ENCODE measurements around the gene GDE1. TPM values are rescaled to one million over a fixed set of nuclear protein-coding genes. Genes with fewer than 3 reads are reported as not detected.

Gene GDE1
- total and polyA plus RNA-seq, 9 of the 15 experiments (the other 6 are each of a cell fraction or from before 2014, with no cell fraction given) = 18.8 to 40.5 (median 22.3) TPM

DNA sequence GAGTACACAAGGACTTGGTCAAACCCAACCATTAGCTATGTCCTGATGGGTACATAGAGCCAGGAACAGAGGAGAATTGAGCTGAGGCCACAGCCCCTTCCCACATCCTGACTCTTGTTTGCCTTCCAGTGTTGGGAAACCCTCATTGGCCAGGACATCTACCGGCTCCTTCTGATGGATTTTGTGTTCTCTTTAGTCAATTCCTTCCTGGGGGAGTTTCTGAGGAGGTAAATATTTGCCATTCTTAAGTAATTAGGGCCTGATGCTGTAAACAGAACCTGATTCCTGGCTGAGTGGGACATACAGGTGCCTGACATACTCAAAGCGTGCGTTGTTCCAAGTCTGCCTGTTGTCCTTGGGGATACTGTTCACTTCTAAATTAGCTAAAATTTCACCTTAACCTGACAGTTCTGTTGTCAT, 42.6 kb downstream of the GDE1 start (continued):
- TF ChIP-seq FOXJ3 (CRISPR knock-in tag; IDR thresholded peaks at IDR 0.05) = no peak

DNA sequence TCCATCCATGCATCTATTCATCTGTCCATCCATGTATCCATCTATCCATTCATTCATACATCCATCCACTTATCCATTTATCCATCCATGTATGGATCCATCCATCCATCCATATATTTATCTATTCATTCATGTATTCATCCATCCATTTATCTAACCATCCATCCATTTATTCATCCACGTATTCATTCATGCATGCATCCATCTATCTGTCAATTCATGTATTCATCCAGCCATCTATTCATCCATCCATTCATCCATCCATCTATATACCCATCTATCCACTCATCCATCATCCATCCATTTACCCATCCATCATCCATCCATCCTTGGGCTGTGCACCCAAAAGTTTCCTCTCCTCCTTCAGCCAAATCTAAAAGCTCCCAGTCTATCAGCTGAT, 43.4 kb downstream of the GDE1 start:
- FAIRE-seq (no peak), DNase-seq (ENCODE audit: extremely low read depth in 1 of 4, low spot score in 3 of 4) (no peak), ATAC-seq (no peak)
- intact Hi-C loops (cut with micrococcal nuclease) = no loop called here
- BruUV-seq (replicated peaks) = no TSS peak
- Histone ChIP-seq H3K9me1 (ENCODE audit: control insufficient read depth, insufficient read depth, low read length) (no peaks in the 10 kb centered on the region), H3K9me3 (replicated peaks; ENCODE audit: control insufficient read depth, insufficient read depth, low read depth, low read length) (no peaks in the 10 kb centered on the region), H3K4me3 (no peak overlapping the region), H2AFZ (ENCODE audit: low read depth, low read length) (no peak overlapping the region), H3K79me2 (ENCODE audit: control insufficient read depth, insufficient read depth, low read length) (no peaks in the 10 kb centered on the region), H3K27me3 (ENCODE audit: control insufficient read depth in 2 of 2, insufficient read depth in 2 of 2, low read length in 2 of 2) (no peaks in the 10 kb centered on the region; a peak in 1 of 5 replicates), H3K9ac (ENCODE audit: insufficient read depth in 1 of 2, low read depth in 2 of 2, low read length in 2 of 2) (no peak overlapping the region), H3K4me2 (ENCODE audit: insufficient read depth, low read length) (no peak overlapping the region), H3K27ac (ENCODE audit: extremely low read depth, low read depth, low read length) (no peak overlapping the region), H4K20me1 (replicated peaks; ENCODE audit: control insufficient read depth, insufficient read depth, low read length) (no peaks in the 10 kb centered on the region), H3K4me1 (replicated peaks in 1 of 2; ENCODE audit: control insufficient read depth in 2 of 2, insufficient read depth in 2 of 2, low read length in 2 of 2) (peaks cover 2 to 4% of the 10 kb centered on the region in 2 experiments; a peak in 2 of 5 replicates), H3K36me3 (ENCODE audit: control insufficient read depth, insufficient read depth, low read length) (no peaks in the 10 kb centered on the region; the same call in 2 of the 3 replicates)
- POLR2A ChIA-PET = interaction anchor here (0.5 kb wide), 1 partner anchor 21 kb away, joined by 3 read pairs; no protein-coding TSS in a partner anchor
- WGBS (ENCODE audit: insufficient coverage, low coverage, missing lambda C conversion rate) = 6% methylated on average over 1 of the region's 1 CpG
- CTCF ChIA-PET (ENCODE audit: low intra/inter-chr PET ratio) = no interaction called here
- in situ Hi-C loops (cut with MboI) = no loop called here
- TF ChIP-seq ZC3H4 (CRISPR knock-in tag; IDR thresholded peaks at IDR 0.05; ENCODE audit: borderline replicate concordance) (no peak), NR2F6 (CRISPR knock-in tag; IDR thresholded peaks at IDR 0.05) (no peak), SIN3B (IDR thresholded peaks at IDR 0.05; ENCODE audit: low read depth) (no peak), LEF1 (IDR thresholded peaks at IDR 0.05) (no peak), TGIF2 (CRISPR knock-in tag; IDR thresholded peaks at IDR 0.05) (no peak), CAMTA2 (CRISPR knock-in tag; conservative IDR thresholded peaks at IDR 0.05) (no peak), RBM22 (IDR thresholded peaks at IDR 0.05; ENCODE audit: low read depth, low read length, poor library complexity, severe bottlenecking) (no peak), SMAD2 (IDR thresholded peaks at IDR 0.05; ENCODE audit: low read depth, low read length) (no peak), RHOXF2B (CRISPR knock-in tag; conservative IDR thresholded peaks at IDR 0.05) (no peak), ZKSCAN1 (IDR thresholded peaks at IDR 0.05; ENCODE audit: low read depth, low read length) (no peak)
- TF ChIP-seq, protein P1, sequence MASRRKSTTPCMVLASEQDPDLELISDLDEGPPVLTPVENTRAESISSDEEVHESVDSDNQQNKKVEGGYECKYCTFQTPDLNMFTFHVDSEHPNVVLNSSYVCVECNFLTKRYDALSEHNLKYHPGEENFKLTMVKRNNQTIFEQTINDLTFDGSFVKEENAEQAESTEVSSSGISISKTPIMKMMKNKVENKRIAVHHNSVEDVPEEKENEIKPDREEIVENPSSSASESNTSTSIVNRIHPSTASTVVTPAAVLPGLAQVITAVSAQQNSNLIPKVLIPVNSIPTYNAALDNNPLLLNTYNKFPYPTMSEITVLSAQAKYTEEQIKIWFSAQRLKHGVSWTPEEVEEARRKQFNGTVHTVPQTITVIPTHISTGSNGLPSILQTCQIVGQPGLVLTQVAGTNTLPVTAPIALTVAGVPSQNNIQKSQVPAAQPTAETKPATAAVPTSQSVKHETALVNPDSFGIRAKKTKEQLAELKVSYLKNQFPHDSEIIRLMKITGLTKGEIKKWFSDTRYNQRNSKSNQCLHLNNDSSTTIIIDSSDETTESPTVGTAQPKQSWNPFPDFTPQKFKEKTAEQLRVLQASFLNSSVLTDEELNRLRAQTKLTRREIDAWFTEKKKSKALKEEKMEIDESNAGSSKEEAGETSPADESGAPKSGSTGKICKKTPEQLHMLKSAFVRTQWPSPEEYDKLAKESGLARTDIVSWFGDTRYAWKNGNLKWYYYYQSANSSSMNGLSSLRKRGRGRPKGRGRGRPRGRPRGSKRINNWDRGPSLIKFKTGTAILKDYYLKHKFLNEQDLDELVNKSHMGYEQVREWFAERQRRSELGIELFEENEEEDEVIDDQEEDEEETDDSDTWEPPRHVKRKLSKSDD (conservative IDR thresholded peaks at IDR 0.05; ENCODE audit: low read length) = no peak
- TF ChIP-seq, protein P2, sequence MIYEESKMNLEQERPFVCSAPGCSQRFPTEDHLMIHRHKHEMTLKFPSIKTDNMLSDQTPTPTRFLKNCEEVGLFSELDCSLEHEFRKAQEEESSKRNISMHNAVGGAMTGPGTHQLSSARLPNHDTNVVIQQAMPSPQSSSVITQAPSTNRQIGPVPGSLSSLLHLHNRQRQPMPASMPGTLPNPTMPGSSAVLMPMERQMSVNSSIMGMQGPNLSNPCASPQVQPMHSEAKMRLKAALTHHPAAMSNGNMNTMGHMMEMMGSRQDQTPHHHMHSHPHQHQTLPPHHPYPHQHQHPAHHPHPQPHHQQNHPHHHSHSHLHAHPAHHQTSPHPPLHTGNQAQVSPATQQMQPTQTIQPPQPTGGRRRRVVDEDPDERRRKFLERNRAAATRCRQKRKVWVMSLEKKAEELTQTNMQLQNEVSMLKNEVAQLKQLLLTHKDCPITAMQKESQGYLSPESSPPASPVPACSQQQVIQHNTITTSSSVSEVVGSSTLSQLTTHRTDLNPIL (CRISPR knock-in tag; IDR thresholded peaks at IDR 0.05) = no peak
- TF ChIP-seq, protein P3, sequence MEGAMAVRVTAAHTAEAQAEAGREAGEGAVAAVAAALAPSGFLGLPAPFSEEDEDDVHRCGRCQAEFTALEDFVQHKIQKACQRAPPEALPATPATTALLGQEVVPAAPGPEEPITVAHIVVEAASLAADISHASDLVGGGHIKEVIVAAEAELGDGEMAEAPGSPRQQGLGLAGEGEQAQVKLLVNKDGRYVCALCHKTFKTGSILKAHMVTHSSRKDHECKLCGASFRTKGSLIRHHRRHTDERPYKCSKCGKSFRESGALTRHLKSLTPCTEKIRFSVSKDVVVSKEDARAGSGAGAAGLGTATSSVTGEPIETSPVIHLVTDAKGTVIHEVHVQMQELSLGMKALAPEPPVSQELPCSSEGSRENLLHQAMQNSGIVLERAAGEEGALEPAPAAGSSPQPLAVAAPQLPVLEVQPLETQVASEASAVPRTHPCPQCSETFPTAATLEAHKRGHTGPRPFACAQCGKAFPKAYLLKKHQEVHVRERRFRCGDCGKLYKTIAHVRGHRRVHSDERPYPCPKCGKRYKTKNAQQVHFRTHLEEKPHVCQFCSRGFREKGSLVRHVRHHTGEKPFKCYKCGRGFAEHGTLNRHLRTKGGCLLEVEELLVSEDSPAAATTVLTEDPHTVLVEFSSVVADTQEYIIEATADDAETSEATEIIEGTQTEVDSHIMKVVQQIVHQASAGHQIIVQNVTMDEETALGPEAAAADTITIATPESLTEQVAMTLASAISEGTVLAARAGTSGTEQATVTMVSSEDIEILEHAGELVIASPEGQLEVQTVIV (CRISPR knock-in tag; IDR thresholded peaks at IDR 0.05; ENCODE audit: borderline replicate concordance) = no peak
- TF ChIP-seq, protein P4, sequence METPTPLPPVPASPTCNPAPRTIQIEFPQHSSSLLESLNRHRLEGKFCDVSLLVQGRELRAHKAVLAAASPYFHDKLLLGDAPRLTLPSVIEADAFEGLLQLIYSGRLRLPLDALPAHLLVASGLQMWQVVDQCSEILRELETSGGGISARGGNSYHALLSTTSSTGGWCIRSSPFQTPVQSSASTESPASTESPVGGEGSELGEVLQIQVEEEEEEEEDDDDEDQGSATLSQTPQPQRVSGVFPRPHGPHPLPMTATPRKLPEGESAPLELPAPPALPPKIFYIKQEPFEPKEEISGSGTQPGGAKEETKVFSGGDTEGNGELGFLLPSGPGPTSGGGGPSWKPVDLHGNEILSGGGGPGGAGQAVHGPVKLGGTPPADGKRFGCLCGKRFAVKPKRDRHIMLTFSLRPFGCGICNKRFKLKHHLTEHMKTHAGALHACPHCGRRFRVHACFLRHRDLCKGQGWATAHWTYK (CRISPR knock-in tag; IDR thresholded peaks at IDR 0.05) = no peak
